WTC11 (cell line): ENCODE data around the gene SELENOH. TPM values are rescaled to one million over a fixed set of nuclear protein-coding genes. Genes with fewer than 3 reads are reported as not detected.

ENCODE experiments used
- ATF3 ChIP-seq: sonication (generic); formaldehyde crosslinking; conservative IDR thresholded peaks from 2 replicates; pipeline ENCODE4 v1.8.1; 2022; ENCODE audit warnings: mild to moderate bottlenecking, missing genetic modification reagents
- CREB1 ChIP-seq: sonication (generic); formaldehyde crosslinking; IDR thresholded peaks from 2 replicates; pipeline ENCODE4 v1.8.0; 2023; ENCODE audit warnings: mild to moderate bottlenecking, missing genetic modification reagents
- CREM ChIP-seq: sonication (generic); formaldehyde crosslinking; IDR thresholded peaks from 2 replicates; pipeline ENCODE4 v1.8.1; 2022; ENCODE audit warnings: mild to moderate bottlenecking, missing genetic modification reagents, moderate library complexity
- ELF4 ChIP-seq: sonication (generic); formaldehyde crosslinking; IDR thresholded peaks from 2 replicates; pipeline ENCODE4 v1.8.1; 2022; ENCODE audit warnings: low read depth, mild to moderate bottlenecking, moderate library complexity, missing genetic modification reagents
- ETV6 ChIP-seq: sonication (generic); formaldehyde crosslinking; IDR thresholded peaks from 2 replicates; pipeline ENCODE4 v1.8.1; 2022; ENCODE audit warnings: mild to moderate bottlenecking, missing genetic modification reagents
- FOXJ3 ChIP-seq: sonication (generic); formaldehyde crosslinking; IDR thresholded peaks from 2 replicates; pipeline ENCODE4 v1.9.0; 2021; ENCODE audit warnings: missing genetic modification reagents, mild to moderate bottlenecking, borderline replicate concordance
- FOXP1 ChIP-seq: sonication (generic); formaldehyde crosslinking; IDR thresholded peaks from 2 replicates; pipeline ENCODE4 v1.8.0; 2022; ENCODE audit warnings: missing genetic modification reagents, mild to moderate bottlenecking, moderate library complexity, borderline replicate concordance
- GABPB1 ChIP-seq: sonication (generic); formaldehyde crosslinking; IDR thresholded peaks from 2 replicates; pipeline ENCODE4 v1.8.1; 2023; ENCODE audit warnings: mild to moderate bottlenecking, missing genetic modification reagents
- GTF2I ChIP-seq: fragments of 250-450 bp; sonication (Bioruptor Pico); conservative IDR thresholded peaks from 2 replicates; pipeline ENCODE4 v1.4.0; 2021; ENCODE audit warnings: mild to moderate bottlenecking
- IRF1 ChIP-seq: sonication (generic); formaldehyde crosslinking; IDR thresholded peaks from 2 replicates; pipeline ENCODE4 v1.8.0; 2023; ENCODE audit warnings: missing genetic modification reagents
- KAT7 ChIP-seq: sonication (generic); formaldehyde crosslinking; IDR thresholded peaks from 2 replicates; pipeline ENCODE4 v1.8.1; 2023; ENCODE audit warnings: missing genetic modification reagents, mild to moderate bottlenecking, borderline replicate concordance
- NFATC4 ChIP-seq: fragments of 250-450 bp; sonication (Bioruptor Pico); IDR thresholded peaks from 2 replicates; pipeline ENCODE4 v1.9.0; 2021; ENCODE audit warnings: mild to moderate bottlenecking
- PRRX2 ChIP-seq: fragments of 250-450 bp; sonication (Bioruptor Pico); IDR thresholded peaks from 2 replicates; pipeline ENCODE4 v1.8.0; 2021; ENCODE audit warnings: mild to moderate bottlenecking
- SMAD4 ChIP-seq: sonication (generic); formaldehyde crosslinking; IDR thresholded peaks from 2 replicates; pipeline ENCODE4 v1.8.0; 2022; ENCODE audit warnings: mild to moderate bottlenecking, missing genetic modification reagents
- SOX15 ChIP-seq: fragments of 250-450 bp; sonication (Bioruptor Pico); IDR thresholded peaks from 2 replicates; pipeline ENCODE4 v1.9.0; 2021; ENCODE audit warnings: mild to moderate bottlenecking
- STAT6 ChIP-seq: sonication (generic); formaldehyde crosslinking; conservative IDR thresholded peaks from 2 replicates; pipeline ENCODE4 v1.8.1; 2023; ENCODE audit warnings: mild to moderate bottlenecking, low read depth, missing genetic modification reagents, moderate library complexity
- ZNF219 ChIP-seq: sonication (generic); formaldehyde crosslinking; IDR thresholded peaks from 2 replicates; pipeline ENCODE4 v1.8.0; 2023; ENCODE audit warnings: missing genetic modification reagents, mild to moderate bottlenecking, borderline replicate concordance
- ZNF416 ChIP-seq: fragments of 250-450 bp; sonication (Bioruptor Pico); IDR thresholded peaks from 2 replicates; pipeline ENCODE4 v1.9.0; 2021; ENCODE audit warnings: mild to moderate bottlenecking, inconsistent platforms
- total RNA-seq: library from RNA; stranded (reverse); gene quantifications from 3 replicates; pipeline ENCODE4 v1.2.3, GENCODE V29; 2021
- TF ChIP-seq, protein P1 (sequence below): sonication (generic); formaldehyde crosslinking; IDR thresholded peaks from 2 replicates; pipeline ENCODE4 v1.8.1; 2022; ENCODE audit warnings: missing genetic modification reagents, borderline replicate concordance
- TF ChIP-seq, protein P2 (sequence below): sonication (generic); formaldehyde crosslinking; IDR thresholded peaks from 2 replicates; pipeline ENCODE4 v1.8.0; 2022; ENCODE audit warnings: mild to moderate bottlenecking, missing genetic modification reagents
- TF ChIP-seq, protein P3 (sequence below): sonication (generic); formaldehyde crosslinking; IDR thresholded peaks from 2 replicates; pipeline ENCODE4 v1.8.1; 2023; ENCODE audit warnings: mild to moderate bottlenecking, missing genetic modification reagents, borderline replicate concordance
- TF ChIP-seq, protein P4 (sequence below): sonication (generic); formaldehyde crosslinking; IDR thresholded peaks from 2 replicates; pipeline ENCODE4 v1.8.1; 2022; ENCODE audit warnings: low read depth, mild to moderate bottlenecking, moderate library complexity, missing genetic modification reagents, borderline replicate concordance
- TF ChIP-seq, protein P5 (sequence below): fragments of 250-450 bp; sonication (Bioruptor Pico); IDR thresholded peaks from 2 replicates; pipeline ENCODE4 v1.9.0; 2021; ENCODE audit warnings: mild to moderate bottlenecking

SELENOH gene
- total RNA-seq, 1 experiment from 2014 or later = 251 TPM

GRCh38 chr11:57741132-57742086 lies at the start of gene SELENOH (continued):
- no peak; the same call in 1 of the 2 replicates for TF ChIP-seq ZNF219
- TF ChIP-seq ATF3 (CRISPR knock-in tag) = no peak
- TF ChIP-seq ZNF416 = peak; percentile 5; the same call in 1 of the 2 replicates
- TF ChIP-seq PRRX2 (CRISPR knock-in tag) = peak; percentile 78
- TF ChIP-seq, protein P1, sequence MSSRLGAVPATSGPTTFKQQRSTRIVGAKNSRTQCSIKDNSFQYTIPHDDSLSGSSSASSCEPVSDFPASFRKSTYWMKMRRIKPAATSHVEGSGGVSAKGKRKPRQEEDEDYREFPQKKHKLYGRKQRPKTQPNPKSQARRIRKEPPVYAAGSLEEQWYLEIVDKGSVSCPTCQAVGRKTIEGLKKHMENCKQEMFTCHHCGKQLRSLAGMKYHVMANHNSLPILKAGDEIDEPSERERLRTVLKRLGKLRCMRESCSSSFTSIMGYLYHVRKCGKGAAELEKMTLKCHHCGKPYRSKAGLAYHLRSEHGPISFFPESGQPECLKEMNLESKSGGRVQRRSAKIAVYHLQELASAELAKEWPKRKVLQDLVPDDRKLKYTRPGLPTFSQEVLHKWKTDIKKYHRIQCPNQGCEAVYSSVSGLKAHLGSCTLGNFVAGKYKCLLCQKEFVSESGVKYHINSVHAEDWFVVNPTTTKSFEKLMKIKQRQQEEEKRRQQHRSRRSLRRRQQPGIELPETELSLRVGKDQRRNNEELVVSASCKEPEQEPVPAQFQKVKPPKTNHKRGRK (CRISPR knock-in tag) = no peak
- TF ChIP-seq, protein P2, sequence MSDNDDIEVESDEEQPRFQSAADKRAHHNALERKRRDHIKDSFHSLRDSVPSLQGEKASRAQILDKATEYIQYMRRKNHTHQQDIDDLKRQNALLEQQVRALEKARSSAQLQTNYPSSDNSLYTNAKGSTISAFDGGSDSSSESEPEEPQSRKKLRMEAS = peak; percentile 98
- TF ChIP-seq KAT7 (CRISPR knock-in tag) = peak; percentile 94; the same call in 1 of the 2 replicates
- peak; percentile 82 for TF ChIP-seq GABPB1 (CRISPR knock-in tag)
- peak; percentile 82 for TF ChIP-seq CREM (CRISPR knock-in tag)
- TF ChIP-seq CREB1 (CRISPR knock-in tag) = no peak; the same call in 1 of the 2 replicates
- TF ChIP-seq IRF1 = no peak; the same call in 1 of the 2 replicates
- TF ChIP-seq, protein P3, sequence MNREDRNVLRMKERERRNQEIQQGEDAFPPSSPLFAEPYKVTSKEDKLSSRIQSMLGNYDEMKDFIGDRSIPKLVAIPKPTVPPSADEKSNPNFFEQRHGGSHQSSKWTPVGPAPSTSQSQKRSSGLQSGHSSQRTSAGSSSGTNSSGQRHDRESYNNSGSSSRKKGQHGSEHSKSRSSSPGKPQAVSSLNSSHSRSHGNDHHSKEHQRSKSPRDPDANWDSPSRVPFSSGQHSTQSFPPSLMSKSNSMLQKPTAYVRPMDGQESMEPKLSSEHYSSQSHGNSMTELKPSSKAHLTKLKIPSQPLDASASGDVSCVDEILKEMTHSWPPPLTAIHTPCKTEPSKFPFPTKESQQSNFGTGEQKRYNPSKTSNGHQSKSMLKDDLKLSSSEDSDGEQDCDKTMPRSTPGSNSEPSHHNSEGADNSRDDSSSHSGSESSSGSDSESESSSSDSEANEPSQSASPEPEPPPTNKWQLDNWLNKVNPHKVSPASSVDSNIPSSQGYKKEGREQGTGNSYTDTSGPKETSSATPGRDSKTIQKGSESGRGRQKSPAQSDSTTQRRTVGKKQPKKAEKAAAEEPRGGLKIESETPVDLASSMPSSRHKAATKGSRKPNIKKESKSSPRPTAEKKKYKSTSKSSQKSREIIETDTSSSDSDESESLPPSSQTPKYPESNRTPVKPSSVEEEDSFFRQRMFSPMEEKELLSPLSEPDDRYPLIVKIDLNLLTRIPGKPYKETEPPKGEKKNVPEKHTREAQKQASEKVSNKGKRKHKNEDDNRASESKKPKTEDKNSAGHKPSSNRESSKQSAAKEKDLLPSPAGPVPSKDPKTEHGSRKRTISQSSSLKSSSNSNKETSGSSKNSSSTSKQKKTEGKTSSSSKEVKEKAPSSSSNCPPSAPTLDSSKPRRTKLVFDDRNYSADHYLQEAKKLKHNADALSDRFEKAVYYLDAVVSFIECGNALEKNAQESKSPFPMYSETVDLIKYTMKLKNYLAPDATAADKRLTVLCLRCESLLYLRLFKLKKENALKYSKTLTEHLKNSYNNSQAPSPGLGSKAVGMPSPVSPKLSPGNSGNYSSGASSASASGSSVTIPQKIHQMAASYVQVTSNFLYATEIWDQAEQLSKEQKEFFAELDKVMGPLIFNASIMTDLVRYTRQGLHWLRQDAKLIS (CRISPR knock-in tag) = peak; percentile 96; the same call in 1 of the 2 replicates
- TF ChIP-seq, protein P4, sequence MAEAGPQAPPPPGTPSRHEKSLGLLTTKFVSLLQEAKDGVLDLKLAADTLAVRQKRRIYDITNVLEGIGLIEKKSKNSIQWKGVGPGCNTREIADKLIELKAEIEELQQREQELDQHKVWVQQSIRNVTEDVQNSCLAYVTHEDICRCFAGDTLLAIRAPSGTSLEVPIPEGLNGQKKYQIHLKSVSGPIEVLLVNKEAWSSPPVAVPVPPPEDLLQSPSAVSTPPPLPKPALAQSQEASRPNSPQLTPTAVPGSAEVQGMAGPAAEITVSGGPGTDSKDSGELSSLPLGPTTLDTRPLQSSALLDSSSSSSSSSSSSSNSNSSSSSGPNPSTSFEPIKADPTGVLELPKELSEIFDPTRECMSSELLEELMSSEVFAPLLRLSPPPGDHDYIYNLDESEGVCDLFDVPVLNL (CRISPR knock-in tag) = peak; percentile 92
- no peak for TF ChIP-seq SOX15 (CRISPR knock-in tag)
- no peak for TF ChIP-seq GTF2I (CRISPR knock-in tag)
- peak; percentile 73; the same call in 1 of the 2 replicates for TF ChIP-seq NFATC4 (CRISPR knock-in tag)
- peak; percentile 96 for TF ChIP-seq FOXP1 (CRISPR knock-in tag)
- peak; percentile 66; the same call in 1 of the 2 replicates for TF ChIP-seq SMAD4 (CRISPR knock-in tag)
- peak; percentile 99 for TF ChIP-seq ETV6 (CRISPR knock-in tag)
- 0 out of 2 replicates have a peak, but pooled peaks have one; percentile 51 for TF ChIP-seq FOXJ3
- 0 out of 2 replicates have a peak, but pooled peaks have one; percentile 87 for TF ChIP-seq STAT6
- TF ChIP-seq, protein P5, sequence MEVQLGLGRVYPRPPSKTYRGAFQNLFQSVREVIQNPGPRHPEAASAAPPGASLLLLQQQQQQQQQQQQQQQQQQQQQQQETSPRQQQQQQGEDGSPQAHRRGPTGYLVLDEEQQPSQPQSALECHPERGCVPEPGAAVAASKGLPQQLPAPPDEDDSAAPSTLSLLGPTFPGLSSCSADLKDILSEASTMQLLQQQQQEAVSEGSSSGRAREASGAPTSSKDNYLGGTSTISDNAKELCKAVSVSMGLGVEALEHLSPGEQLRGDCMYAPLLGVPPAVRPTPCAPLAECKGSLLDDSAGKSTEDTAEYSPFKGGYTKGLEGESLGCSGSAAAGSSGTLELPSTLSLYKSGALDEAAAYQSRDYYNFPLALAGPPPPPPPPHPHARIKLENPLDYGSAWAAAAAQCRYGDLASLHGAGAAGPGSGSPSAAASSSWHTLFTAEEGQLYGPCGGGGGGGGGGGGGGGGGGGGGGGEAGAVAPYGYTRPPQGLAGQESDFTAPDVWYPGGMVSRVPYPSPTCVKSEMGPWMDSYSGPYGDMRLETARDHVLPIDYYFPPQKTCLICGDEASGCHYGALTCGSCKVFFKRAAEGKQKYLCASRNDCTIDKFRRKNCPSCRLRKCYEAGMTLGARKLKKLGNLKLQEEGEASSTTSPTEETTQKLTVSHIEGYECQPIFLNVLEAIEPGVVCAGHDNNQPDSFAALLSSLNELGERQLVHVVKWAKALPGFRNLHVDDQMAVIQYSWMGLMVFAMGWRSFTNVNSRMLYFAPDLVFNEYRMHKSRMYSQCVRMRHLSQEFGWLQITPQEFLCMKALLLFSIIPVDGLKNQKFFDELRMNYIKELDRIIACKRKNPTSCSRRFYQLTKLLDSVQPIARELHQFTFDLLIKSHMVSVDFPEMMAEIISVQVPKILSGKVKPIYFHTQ (CRISPR knock-in tag) = 0 out of 2 replicates have a peak, but pooled peaks have one; percentile 16
- TF ChIP-seq ELF4 (CRISPR knock-in tag) = no peak
